ENCODE results near the gene OR1I1.

The OR1I1 gene

DNA sequence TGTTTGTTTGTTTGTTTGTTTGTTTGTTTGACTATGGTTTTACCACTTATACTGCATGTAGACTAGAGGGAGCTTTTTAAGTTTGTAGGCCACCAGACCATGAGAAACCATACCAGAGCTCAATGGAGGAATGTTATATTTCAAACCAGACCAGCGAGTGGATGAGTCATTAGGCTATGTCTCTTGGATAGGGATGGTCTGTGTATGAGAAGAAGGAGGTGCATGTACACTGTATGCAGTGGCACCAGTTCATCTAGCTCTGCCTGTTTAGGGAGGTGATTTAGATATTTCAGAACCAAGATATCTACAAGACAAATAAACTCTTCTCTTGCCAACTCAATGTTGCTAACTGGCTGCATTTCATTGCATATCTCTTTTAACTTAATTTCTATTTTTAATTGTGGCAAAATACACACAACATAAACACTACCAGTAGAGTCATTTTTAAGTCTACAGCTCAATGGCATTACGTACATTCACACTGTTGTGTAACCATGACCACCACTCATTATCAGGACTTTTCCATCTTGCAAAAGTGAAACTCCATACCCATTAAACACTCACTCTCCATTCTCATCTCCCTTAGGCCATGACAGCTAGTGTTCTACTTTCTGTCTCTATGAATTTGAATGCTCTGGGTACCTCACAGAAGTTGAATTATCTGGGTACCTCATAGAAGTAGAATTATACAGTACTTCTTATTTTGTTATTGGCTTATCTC is 54.4 kb downstream of the OR1I1 start:
- no peak overlapping the region for H3K4me3 ChIP-seq (ENCODE audit: low read length)
- no peak for TF ChIP-seq ZNF274 (IDR thresholded peaks at IDR 0.05; ENCODE audit: low read depth, low read length)

DNA sequence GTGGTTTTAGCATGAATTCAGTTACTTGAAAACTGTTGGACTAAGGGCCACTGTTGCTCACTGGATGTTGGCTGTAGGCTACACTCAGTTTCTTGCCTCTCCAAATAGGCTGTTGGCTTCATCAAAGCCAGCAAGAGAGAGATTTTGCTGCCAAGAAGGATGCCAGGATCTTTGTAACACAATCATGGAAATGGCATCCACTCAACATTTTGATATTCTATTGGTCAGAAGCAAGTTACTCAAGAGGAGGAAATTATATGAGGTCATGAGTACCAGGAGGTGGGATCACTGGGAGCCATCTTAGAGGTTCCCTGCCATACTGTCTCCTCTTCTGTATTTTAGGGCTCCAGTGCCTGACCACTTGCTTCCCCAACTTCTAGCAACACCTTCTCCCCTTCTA is 55.8 kb downstream of the OR1I1 start:
- TF ChIP-seq ZNF274 (IDR thresholded peaks at IDR 0.05; ENCODE audit: low read depth, low read length), result no peak
- no peak overlapping the region for H3K4me3 ChIP-seq (ENCODE audit: low read length)

DNA sequence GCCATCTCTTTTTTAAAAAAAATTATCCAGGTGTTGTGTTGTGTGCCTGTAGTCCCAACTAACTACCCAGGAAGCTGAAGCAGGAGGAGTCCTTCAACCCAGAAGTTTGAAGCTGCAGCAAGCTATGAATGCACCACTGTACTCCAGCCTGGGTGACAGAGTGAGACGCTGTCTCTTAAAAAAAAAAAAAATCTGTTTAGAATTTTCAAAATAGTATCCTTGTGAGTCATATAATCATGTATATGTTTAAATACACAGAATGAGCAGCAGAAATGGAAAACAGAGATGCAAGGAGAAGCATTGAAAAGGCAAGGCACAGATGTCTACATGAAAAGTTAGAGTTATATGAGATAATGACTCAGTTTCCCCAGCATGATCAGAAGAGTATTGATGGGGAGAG is 56.4 kb downstream of the OR1I1 start:
- H3K4me3 ChIP-seq (ENCODE audit: low read length), result no peak overlapping the region
- TF ChIP-seq ZNF274 (IDR thresholded peaks at IDR 0.05; ENCODE audit: low read depth, low read length), result no peak

DNA sequence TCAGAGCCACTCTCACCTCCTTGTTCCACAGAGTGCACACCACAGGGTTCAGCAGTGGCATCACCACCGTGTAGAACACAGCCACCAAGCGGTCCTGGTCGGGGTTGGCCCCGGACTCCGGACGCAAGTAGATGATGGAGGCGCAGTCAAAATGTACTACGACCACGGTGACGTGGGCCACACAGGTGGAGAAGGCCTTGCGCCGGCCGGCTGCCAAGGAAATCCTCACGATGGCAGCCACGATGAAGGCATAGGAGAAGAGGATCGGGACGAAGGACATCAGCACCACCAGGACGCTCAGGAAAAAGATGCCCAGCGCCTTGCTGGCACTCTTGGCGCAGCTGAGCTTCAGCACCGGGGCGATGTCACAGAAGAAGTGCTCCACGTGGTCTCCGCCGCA is 59.1 kb downstream of the OR1I1 start:
- no peak for TF ChIP-seq ZNF274 (IDR thresholded peaks at IDR 0.05; ENCODE audit: low read depth, low read length)
- no peak overlapping the region for H3K4me3 ChIP-seq (ENCODE audit: low read length)

DNA sequence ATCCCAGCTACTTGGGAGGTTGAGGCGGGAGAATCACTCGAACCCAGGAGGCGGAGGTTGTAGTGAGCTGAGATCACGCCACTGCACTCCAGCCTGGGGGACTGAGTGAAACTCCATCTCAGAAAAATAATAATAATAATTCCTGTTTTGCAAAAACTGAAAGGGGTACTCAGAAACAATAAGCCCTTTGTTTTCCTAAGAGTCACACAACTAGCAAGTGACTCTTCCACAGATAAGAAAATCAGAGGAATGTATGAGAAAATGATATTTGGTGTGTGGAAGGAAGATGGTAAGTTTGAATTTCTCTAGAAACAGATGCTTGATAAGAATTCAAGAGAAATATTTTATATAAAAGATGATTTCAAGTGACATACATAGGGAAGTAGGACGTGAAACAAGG is 60.3 kb downstream of the OR1I1 start:
- no peak overlapping the region for H3K4me3 ChIP-seq (ENCODE audit: low read length)
- no peak for TF ChIP-seq ZNF274 (IDR thresholded peaks at IDR 0.05; ENCODE audit: low read depth, low read length)
